HepG2 (cell line): ENCODE results near the gene COL4A6. TPM values are rescaled to one million over a fixed set of nuclear protein-coding genes. Genes with fewer than 3 reads are reported as not detected.
A peak's percentile ranks its signal among the peaks of the same experiment; 100 is the strongest.
"Not testable (repeated sequence)": the region's sequence is repeated elsewhere in the genome, so short reads cannot be mapped to it uniquely, and the experiment has no call there.

Experiments
- ATAC-seq: fragments of 200-7000 bp; cut with Tn5 transposase; 3 replicates; pipeline ENCODE4 v1.9.1; 2020; ENCODE audit warnings: mild to moderate bottlenecking, moderate library complexity
- BruUV-seq: library from RNA; stranded (reverse); fragments of 400-500 nt; replicated peaks from 2 replicates; lab custom pipeline; 2021; lab: Mats Ljungman, UMichigan
- CTCF ChIA-PET: fragments of 300-600 bp; formaldehyde crosslinking; extraction: SDS; loops from one replicate; lab custom pipeline; 2021; ENCODE audit warnings: low total read pairs, inconsistent platforms, low intra/inter-chr PET ratio; lab: Yijun Ruan, JAX
- POLR2A ChIA-PET: fragments of 350-600 bp; sonication (Branson Sonifier 250); formaldehyde crosslinking; loops from one replicate; lab custom pipeline; 2020; ENCODE audit warnings: antibody characterized with exemption, inconsistent platforms; lab: Yijun Ruan, JAX
- DNase-seq: peaks from one replicate; pipeline ENCODE4 v3.0.0-alpha.2; 2015; ENCODE audit warnings: low spot score
- FAIRE-seq: peaks from 3 replicates; lab custom pipeline; 2011; peaks lifted over from hg19 to GRCh38; lab: Jason Lieb, UNC
- H2AFZ ChIP-seq: one replicate; pipeline ENCODE4 v1.6.1; 2011; ENCODE audit warnings: low read length, inconsistent platforms
- H3K27ac ChIP-seq: fragments of 300-600 bp; 3 replicates; pipeline ENCODE4 v1.8.0; 2011; ENCODE audit warnings: mixed run types, mild to moderate bottlenecking, mixed read lengths, low read length, inconsistent platforms; ENCODE audit not compliant: insufficient read depth; ENCODE audit errors: extremely low read length
- H3K27me3 ChIP-seq, 2 experiments: fragments of 200-600 bp in 1 of 2; 2 replicates in 1 of 2; 3 replicates in 1 of 2; pipeline versions ENCODE4 v1.6.0 to v1.8.0; 2011; ENCODE audit warnings: low read length in 2 of 2, mild to moderate bottlenecking in 2 of 2, moderate library complexity in 2 of 2, inconsistent platforms in 1 of 2; ENCODE audit not compliant: insufficient read depth in 2 of 2, control insufficient read depth in 1 of 2
- H3K36me3 ChIP-seq, 2 experiments: fragments of 200-600 bp in 1 of 2; replicated peaks in 1 of 2; 2 replicates in 1 of 2; 3 replicates in 1 of 2; pipeline versions ENCODE4 v1.5.1 to v1.8.0; 2011; ENCODE audit warnings: low read length in 2 of 2, inconsistent platforms in 1 of 2; ENCODE audit not compliant: insufficient read depth in 2 of 2, control insufficient read depth in 1 of 2
- H3K4me1 ChIP-seq: 2 replicates; pipeline ENCODE4 v1.5.1; 2012; ENCODE audit warnings: low read length, inconsistent platforms; ENCODE audit not compliant: insufficient read depth
- H3K4me2 ChIP-seq: 2 replicates; pipeline ENCODE4 v1.6.0; 2011; ENCODE audit warnings: low read depth, low read length, inconsistent platforms
- H3K4me3 ChIP-seq, 3 experiments: fragments of 200-600 bp in 1 of 3; sonication (generic), shearing (Covaris generic) in 1 of 3; replicated peaks in 1 of 3; 2 replicates each; pipeline ENCODE4 v1.5.1; 2011 to 2016; ENCODE audit warnings: low read length in 3 of 3, inconsistent platforms in 2 of 3, low read depth in 2 of 3, mild to moderate bottlenecking in 2 of 3, control low read depth in 1 of 3, mixed read lengths in 1 of 3; ENCODE audit not compliant: insufficient read depth in 1 of 3
- H3K79me2 ChIP-seq: one replicate; pipeline ENCODE4 v1.6.1; 2011; ENCODE audit warnings: low read length, inconsistent platforms; ENCODE audit not compliant: insufficient read depth
- H3K9ac ChIP-seq: 2 replicates; pipeline ENCODE4 v1.6.0; 2011; ENCODE audit warnings: mild to moderate bottlenecking, low read depth, low read length, inconsistent platforms; ENCODE audit not compliant: insufficient read depth
- H3K9me3 ChIP-seq: 2 replicates; pipeline ENCODE4 v1.5.1; 2012; ENCODE audit warnings: mild to moderate bottlenecking, low read length
- H4K20me1 ChIP-seq: 2 replicates; pipeline ENCODE4 v1.6.0; 2011; ENCODE audit warnings: inconsistent platforms, mild to moderate bottlenecking, low read length, moderate library complexity; ENCODE audit not compliant: insufficient read depth
- SMYD3 ChIP-seq: sonication (generic); formaldehyde crosslinking; IDR thresholded peaks from 2 replicates; pipeline ENCODE4 v1.8.1; 2023; ENCODE audit warnings: mild to moderate bottlenecking, missing genetic modification reagents
- WGBS: methylation state at CpG from one replicate; pipeline ENCODE4 v1.1.6; 2017; ENCODE audit warnings: low lambda C conversion rate; 5-methylcytosine and 5-hydroxymethylcytosine counted together
- in situ Hi-C: cut with HindIII; loops from 2 replicates; pipeline ENCODE4 v1.10.0; 2017; ENCODE audit warnings: low pct_unique_long_range_greater_than_20kb; ENCODE audit not compliant: extremely low pct_ligation_motif_present
- intact Hi-C: fragments of 100-400 bp; cut with micrococcal nuclease; formaldehyde crosslinking; loops from one replicate; pipeline ENCODE4 v1.10.0; 2022; ENCODE audit not compliant: unreplicated experiment
- polyA plus RNA-seq, 8 experiments: library from polyadenylated mRNA; depleted of rRNA in 3 of 8; stranded (reverse) in 7 of 8; unstranded in 1 of 8; fragments of >200 nt; fragmentation: Illumina TruSeq in 4 of 8; extraction: Trizol in 4 of 8; gene quantifications; 2 replicates each; pipeline versions ENCODE4 v1.2.1 to v1.2.3, GENCODE V29; 2011 to 2016; ENCODE audit warnings: low read depth in 4 of 8, missing spikeins in 1 of 8, mixed read lengths in 1 of 8; ENCODE audit not compliant: insufficient read depth in 1 of 8
- total RNA-seq, 5 experiments: library from RNA; depleted of rRNA; stranded (reverse); fragments of >200 nt; fragmentation: Illumina TruSeq; extraction: Trizol; gene quantifications; 2 replicates each; pipeline ENCODE4 v1.2.3, GENCODE V29; 2016; ENCODE audit warnings: low read depth in 1 of 5

The COL4A6 gene
- total and polyA plus RNA-seq, 2 of the 13 experiments (the other 11 are each of a cell fraction or from before 2014, with no cell fraction given), result 4.5 to 8.2 TPM

GRCh38 chrX:108380222-108380621 lies 58.0 kb downstream of the COL4A6 start:
- no TSS peak for BruUV-seq
- no peak for TF ChIP-seq SMYD3 (CRISPR knock-in tag)
- 92% methylated on average over 2 of the region's 2 CpGs for WGBS
- FAIRE-seq, result no peak
- in situ Hi-C loops, result no loop called here
- ChIA-PET CTCF (no interaction called here), POLR2A (no interaction called here)
- DNase-seq, result no peak
- H3K36me3 ChIP-seq, result no peaks in the 10 kb centered on the region
- no peaks in the 10 kb centered on the region for H3K4me1 ChIP-seq
- intact Hi-C loops, result no loop called here
- no peak overlapping the region for H3K9ac ChIP-seq
- no peak overlapping the region for H3K4me3 ChIP-seq
- H3K79me2 ChIP-seq, result no peaks in the 10 kb centered on the region
- H3K4me2 ChIP-seq, result no peak overlapping the region
- no peak overlapping the region for H2AFZ ChIP-seq
- no peaks in the 10 kb centered on the region for H3K27me3 ChIP-seq
- no peaks in the 10 kb centered on the region for H3K9me3 ChIP-seq
- H4K20me1 ChIP-seq, result no peaks in the 10 kb centered on the region
- ATAC-seq, result no peak
- no peak overlapping the region for H3K27ac ChIP-seq

- H3K4me1 ChIP-seq, CTCF ChIA-PET, H4K20me1 ChIP-seq, H2AFZ ChIP-seq, POLR2A ChIA-PET, ATAC-seq, H3K4me3 ChIP-seq, H3K9ac ChIP-seq, DNase-seq, BruUV-seq, H3K27me3 ChIP-seq, in situ Hi-C loops, H3K9me3 ChIP-seq, H3K4me2 ChIP-seq, H3K27ac ChIP-seq, intact Hi-C loops, H3K36me3 ChIP-seq, H3K79me2 ChIP-seq, FAIRE-seq: not testable (repeated sequence)
- WGBS, result 95% methylated on average over 11 of the region's 11 CpGs
Measured at GRCh38 chrX:108376821-108377220, 61.4 kb downstream of the COL4A6 start.

DNA sequence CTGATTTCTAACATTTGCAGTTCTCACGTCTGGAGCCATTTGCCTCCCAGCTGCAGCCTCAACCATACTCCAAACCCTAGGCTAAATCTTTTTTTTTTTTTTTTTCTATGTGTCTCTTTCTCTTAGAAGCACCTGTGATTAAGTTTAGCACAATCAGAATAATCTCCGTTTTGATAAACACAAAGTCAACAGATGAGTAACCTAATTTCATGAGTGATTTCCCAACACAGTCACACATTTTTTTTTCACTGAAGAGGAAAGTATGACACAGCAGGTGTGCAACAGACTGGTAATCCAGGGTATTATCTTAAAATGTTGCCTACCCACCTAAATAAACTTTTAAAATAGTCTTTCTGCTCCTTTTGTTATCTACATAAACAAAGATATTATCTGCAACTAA lies 62.6 kb downstream of the COL4A6 start:
- DNase-seq, in situ Hi-C loops, H3K9me3 ChIP-seq, POLR2A ChIA-PET, H3K27ac ChIP-seq, H3K79me2 ChIP-seq, H3K9ac ChIP-seq, CTCF ChIA-PET, H3K36me3 ChIP-seq, BruUV-seq, H3K4me3 ChIP-seq, H4K20me1 ChIP-seq, H3K4me1 ChIP-seq, intact Hi-C loops, ATAC-seq, H3K4me2 ChIP-seq, H2AFZ ChIP-seq, H3K27me3 ChIP-seq: not testable (repeated sequence)
- WGBS, result 78% methylated on average over 2 of the region's 2 CpGs
- peak; percentile 23 for FAIRE-seq
